Measurements from ENCODE around the gene CDK4.

GRCh38 chr12:57724003-57724935, 27.8 kb downstream of the CDK4 start:
- TF ChIP-seq POLR2A (IDR thresholded peaks at IDR 0.05; ENCODE audit: low read length) (no peak), GATA1 (IDR thresholded peaks at IDR 0.05; ENCODE audit: low read depth, low read length) (no peak)
